ENCODE data around the gene MOB1A. TPM values are rescaled to one million over a fixed set of nuclear protein-coding genes. Genes with fewer than 3 reads are reported as not detected.
A peak's percentile ranks its signal among the peaks of the same experiment; 100 is the strongest.
"Not testable (repeated sequence)": the region's sequence is repeated elsewhere in the genome, so short reads cannot be mapped to it uniquely, and the experiment has no call there.

Gene MOB1A
- 53.1 TPM for total RNA-seq
- long read RNA-seq, full-length matches to known transcripts, result 47 of 65 reads
- long read RNA-seq, partial matches to known transcripts, result 4 of 65 reads
- long read RNA-seq, other reads (novel, unspliced or antisense), result 14 of 65 reads

DNA sequence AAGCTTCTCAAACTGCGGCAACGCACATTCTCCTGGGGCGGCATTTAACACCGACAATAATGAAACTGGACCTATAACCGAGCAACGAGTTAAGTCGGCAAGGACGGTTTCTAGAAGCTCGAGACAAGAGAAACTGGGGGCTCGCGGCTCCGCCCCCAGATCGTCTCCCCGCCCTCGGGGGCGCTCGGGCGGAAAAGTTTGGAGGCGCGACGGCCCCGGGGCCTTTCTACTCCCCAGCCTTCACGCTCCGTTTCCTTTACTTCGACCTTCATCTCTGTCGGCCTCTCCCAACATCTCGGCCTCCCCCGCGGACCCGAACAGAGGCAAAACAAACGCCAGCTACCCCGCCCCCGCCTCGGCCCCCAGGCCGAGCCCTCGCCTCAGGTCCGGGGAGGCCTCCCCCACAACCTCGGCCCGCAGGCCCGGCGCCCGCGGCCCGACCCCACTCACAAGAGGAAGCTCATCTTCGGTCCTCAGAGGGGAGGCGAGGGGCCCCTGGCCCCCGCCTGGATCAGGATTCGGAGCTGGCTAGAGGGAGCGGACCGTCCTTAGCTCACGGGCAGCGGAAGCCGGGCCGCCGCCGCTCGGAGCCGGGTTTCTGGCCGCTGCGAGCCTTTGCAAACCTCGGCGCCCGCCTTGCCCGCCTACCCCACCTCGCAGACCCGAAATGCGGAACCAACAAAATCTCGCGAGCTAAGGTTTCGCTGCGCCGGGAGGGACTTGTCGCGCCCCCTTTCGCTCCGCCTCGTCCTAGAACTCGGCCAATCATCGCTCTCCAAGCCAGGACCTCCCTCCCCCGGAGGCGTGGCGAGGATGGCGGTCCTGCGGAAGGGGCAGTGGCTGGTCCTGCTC, at the start of gene MOB1A:
TSS of gene MOB1A (minus strand) at position 669 of the 852 bp plus-strand sequence. CDS start at position 464, 205 bp downstream.
- peak; percentile 98 for DNase-seq
- intact Hi-C loops (cut with DNase I), result no loop called here
- peak; percentile 99 for ATAC-seq (ENCODE audit: poor library complexity)

DNA sequence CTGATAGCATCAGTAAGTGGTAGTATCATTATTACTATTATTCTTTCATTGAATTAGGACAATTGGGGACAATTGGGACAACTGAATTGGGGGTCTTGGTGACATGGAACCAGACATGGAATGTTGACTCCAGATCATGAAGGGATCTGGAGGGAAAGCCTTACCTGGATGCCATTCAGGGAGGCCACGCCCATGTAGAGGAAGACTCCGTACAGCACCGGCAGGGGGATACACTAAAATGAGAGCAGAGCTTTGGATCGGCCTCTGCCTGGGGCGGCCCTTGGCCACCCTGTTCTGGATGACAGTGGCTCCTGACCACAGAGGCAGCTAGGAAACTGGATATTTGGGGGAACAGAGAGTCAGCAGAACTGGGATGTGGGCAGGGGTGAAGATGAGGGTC, 49.0 kb upstream of the MOB1A start:
- ATAC-seq (ENCODE audit: poor library complexity) (peak; percentile 35), DNase-seq (no peak)
- intact Hi-C loops (cut with DNase I), result no loop called here

DNA sequence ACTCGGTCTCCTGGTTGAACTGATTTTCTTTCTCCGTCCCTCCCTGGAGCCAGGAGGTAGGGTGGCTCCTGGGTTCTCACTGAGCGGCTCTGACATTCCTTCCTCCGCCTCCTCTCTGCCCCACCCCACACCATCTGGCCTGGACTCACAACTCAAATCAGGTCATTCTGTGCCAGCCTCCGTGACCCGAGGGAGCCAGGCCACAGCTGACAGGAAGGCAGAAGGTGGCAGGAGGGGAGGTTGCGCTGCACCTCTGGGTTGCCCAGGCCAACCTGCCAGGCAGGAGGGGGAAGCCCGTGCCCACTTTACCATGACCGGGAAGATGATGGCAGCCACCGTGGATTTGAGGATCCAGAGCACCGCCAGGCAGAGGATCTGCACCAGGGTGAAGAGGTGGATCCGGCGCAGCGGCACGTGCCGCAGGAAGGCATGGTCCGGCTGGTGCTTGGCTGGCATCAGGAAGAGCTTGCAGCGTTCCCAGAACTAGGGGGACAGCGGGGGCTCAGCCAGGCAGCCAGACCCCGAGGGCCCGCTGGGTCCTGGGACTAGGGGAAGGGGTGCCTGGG, 48.1 kb upstream of the MOB1A start:
- ATAC-seq (ENCODE audit: poor library complexity), result peak; percentile 83
- DNase-seq, result peak; percentile 58
- intact Hi-C loops (cut with DNase I), result no loop called here

- intact Hi-C loops (cut with DNase I), result no loop called here
- DNase-seq (no peak), ATAC-seq (ENCODE audit: poor library complexity) (peak; percentile 67)
Measured at GRCh38 chr2:74225698-74226459, 47.2 kb upstream of the MOB1A start.

DNA sequence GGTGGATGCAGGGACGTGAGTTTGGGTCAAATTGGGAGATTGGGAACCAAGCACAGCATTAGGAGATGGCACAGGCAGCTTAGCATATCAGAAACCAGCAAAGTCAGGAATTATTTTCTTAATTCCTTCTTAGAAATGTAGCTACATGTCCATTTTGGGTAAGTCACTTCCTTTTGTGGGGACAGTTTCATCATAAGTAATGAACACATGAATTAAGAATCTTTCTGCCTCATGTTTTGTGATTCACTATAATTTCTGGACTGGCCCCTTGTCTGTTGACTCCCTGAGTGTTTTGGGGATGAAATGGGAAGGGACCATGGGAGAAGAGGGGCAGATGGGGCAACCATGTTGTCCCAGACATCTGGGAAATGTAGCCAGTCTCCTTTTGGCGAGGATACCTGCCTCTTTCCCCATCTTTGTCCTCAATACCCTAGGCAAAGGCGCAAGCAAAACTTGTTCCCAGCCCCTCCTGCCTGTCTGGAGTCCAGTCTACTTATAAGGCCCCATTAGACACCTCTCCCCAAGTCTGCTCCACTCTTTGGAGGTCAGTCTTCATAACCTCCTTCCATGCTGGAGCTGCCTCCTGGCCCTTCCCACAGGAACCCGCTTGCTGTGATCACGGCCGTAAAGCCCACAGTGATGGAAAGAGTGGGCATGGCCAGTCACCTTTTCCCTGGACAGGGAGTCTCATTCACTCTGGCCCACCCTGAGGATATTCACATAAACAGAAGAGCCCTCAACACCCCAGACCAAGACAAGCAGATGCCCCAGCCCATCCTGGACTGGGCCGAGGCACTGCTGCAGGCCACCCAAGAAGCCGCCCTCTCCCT, 45.5 kb upstream of the MOB1A start:
- DNase-seq, result no peak
- intact Hi-C loops (cut with DNase I), result no loop called here

GRCh38 chr2:74222300-74222650, 43.6 kb upstream of the MOB1A start:
- intact Hi-C loops (cut with DNase I), result no loop called here
- ATAC-seq (ENCODE audit: poor library complexity) (no peak), DNase-seq (no peak)

More for the DNA sequence above, 45.5 kb upstream of the MOB1A start:
- ATAC-seq (ENCODE audit: poor library complexity), result no peak

DNA sequence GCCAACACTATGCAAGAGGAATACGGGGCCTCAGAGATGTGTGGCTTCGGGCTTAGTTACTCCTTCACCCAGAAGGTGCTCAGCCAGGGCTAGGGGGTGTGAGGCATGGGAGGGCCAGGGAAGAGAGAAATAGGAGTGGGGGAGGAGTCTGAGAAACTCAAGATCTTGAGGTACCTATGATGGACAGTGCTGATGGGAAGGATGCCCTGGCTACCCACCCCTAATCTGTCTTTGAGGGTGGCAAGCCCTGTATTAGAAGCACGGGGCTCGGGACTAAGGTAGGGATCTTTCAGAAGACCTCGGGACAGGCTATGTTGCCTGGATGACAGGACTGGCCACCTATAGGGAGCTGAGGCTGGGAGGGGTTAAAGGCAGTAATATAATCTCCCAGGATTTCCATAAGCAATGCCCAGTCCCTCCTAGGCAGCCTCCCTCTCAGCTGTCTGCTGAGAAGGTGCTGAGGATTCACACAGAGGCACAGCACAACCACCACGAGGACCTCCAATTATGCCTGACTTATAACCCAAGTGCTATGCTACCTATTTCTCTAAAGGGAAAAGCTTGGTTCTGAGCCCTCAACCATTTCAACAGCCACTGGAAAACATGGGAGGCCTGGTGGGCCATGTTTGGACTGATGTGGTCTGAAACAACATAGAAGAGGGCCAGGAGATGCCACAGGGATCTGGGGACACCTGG, 43.1 kb upstream of the MOB1A start:
- DNase-seq, result no peak
- intact Hi-C loops (cut with DNase I), result no loop called here
- ATAC-seq (ENCODE audit: poor library complexity), result no peak

DNA sequence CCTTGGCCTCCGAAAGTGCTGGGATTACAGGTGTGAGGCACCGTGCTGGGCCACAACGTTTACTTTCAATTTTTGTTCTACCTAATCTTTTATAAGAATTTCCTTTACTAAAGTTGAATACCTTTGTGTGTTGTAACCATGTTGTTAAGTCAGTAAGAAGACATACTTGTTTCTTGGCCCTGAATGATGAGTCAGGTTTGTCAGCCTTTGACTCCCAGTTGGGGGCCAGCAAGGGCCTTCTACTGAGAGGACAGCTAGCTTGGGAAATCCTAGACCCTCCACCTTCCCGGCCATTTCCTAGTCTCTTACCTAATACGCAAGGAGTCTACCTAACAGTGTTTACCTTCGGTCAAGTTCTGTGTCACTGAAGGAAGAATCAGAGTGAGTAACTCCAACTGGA, 42.4 kb upstream of the MOB1A start:
- DNase-seq (no peak), ATAC-seq (ENCODE audit: poor library complexity) (no peak)
- intact Hi-C loops (cut with DNase I), result no loop called here

DNA sequence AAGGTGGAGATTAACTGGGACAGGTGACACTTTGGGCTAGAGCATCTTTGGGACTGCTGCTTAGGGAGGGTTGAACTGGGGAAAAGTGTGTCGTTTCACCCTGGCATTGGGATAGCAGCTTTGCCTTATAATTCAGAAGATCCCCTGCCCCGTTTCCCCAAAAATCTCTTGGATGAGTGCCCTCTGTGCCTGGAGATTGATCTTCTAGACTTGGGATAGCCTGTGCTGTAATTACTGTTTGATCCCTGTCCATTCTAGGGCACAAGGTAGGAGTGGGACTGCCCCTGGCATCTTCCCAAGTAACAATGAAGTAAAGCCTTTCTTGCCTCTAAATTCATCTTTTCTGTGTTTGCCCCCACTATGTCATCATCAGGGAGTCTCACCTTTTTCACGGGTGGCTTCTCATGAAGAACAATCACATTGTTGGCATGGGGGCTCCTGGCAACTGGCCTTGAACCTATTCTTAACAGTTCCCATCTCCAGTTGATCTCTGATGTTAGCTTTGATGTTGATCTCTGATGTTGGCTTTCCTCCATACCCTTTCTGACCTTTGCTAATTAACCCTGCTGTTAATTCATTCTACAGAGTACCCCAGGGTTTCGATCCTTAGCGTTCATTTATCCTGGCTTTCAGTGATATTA, 41.3 kb upstream of the MOB1A start:
- ATAC-seq (ENCODE audit: poor library complexity) (no peak), DNase-seq (no peak)
- intact Hi-C loops (cut with DNase I), result no loop called here

DNA sequence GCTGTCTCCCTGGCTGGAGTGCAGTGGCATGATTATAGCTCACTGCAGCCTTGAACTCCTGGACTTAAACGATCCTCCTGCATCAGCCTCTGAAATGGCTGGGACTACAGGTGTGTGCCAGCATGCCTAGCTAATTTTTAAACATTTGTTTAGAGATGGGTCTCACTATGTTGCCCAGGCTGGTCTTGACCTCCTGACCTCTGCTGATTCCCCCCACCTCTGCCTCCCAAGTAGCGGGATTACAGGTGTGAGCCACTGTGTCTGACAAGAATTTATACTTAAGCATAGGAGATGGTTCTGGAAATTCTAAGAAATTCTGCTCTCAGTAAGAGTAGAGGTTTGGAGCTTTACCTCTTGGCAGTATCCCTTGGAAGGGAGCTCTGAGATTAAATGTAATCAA, 38.0 kb upstream of the MOB1A start:
- DNase-seq, result no peak
- ATAC-seq (ENCODE audit: poor library complexity), result no peak
- intact Hi-C loops (cut with DNase I), result no loop called here

- intact Hi-C loops (cut with DNase I); DNase-seq; ATAC-seq (ENCODE audit: poor library complexity): not testable (repeated sequence)
Measured at GRCh38 chr2:74215771-74216170, 37.1 kb upstream of the MOB1A start.

GRCh38 chr2:74212702-74213410, 34.2 kb upstream of the MOB1A start:
- ATAC-seq (ENCODE audit: poor library complexity) (no peak), DNase-seq (no peak)
- intact Hi-C loops (cut with DNase I), result no loop called here

GRCh38 chr2:74206180-74206688, 27.6 kb upstream of the MOB1A start:
- DNase-seq (no peak), ATAC-seq (ENCODE audit: poor library complexity) (peak; percentile 70)
- intact Hi-C loops (cut with DNase I), result no loop called here

DNA sequence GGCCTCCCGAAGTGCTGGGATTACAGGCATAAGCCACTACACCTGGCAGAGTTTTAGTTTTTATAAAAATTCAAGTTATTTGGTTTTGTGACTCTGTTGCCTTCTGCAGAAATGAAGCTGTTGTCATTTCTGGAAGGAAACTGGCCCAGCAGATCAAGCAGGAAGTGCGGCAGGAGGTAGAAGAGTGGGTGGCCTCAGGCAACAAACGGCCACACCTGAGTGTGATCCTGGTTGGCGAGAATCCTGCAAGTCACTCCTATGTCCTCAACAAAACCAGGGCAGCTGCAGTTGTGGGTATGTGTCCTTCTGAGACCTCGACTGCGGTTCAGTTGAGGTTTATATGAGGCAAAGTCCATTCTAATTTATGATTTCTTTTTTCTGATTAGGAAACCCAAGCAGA, 26.9 kb upstream of the MOB1A start:
- DNase-seq (no peak), ATAC-seq (ENCODE audit: poor library complexity) (no peak)
- intact Hi-C loops (cut with DNase I), result no loop called here

DNA sequence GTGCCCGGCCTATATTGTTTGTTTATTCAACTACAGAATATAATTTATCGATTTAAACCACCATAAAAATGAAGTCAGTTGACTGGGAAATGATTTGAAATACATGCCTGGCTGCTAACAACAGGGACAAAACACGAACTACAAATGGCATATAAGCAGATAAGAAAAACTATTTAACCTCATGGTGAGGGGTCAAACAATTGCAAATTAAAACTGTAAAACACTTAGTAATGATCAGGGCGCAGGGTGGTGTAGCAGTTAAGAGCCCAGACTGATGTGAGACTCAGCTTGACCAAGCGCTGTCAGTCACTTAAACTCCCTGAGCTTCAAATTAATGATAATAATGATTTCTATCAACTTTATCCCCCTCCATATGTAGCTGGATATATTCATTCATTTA, 26.4 kb upstream of the MOB1A start:
- intact Hi-C loops (cut with DNase I), result no loop called here
- ATAC-seq (ENCODE audit: poor library complexity), result no peak

DNA sequence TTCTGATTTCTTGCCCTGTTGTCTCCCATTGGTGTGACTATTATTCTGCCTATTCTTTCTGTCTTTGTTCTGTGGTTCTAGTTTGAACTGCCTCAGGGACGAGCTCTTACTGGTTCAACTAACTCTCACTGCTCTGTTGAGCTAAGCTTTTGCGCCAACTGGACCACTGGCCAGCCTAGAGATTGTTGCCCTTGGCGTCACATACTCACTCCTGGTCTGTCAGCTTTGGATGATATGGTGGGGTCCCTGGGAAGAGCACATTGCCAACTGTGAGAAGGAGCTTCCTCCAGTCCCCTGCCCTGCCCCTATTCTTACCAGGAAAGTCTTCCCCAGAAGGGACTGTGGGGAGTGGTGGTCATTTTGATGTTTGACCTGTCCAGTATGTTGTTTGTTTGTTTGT, 25.8 kb upstream of the MOB1A start:
- intact Hi-C loops (cut with DNase I), result no loop called here
- ATAC-seq (ENCODE audit: poor library complexity) (no peak), DNase-seq (no peak)

More for the DNA sequence above, 26.4 kb upstream of the MOB1A start:
- DNase-seq, result no peak

- DNase-seq, result no peak
- ATAC-seq (ENCODE audit: poor library complexity), result no peak
- intact Hi-C loops (cut with DNase I), result no loop called here
Measured at GRCh38 chr2:74201596-74201995, 22.9 kb upstream of the MOB1A start.

All from Right ventricle myocardium superior (tissue), 1 donor.